Body of pancreas (tissue), 4 donors: ENCODE measurements around the gene PLCH1. TPM values are rescaled to one million over a fixed set of nuclear protein-coding genes. Genes with fewer than 3 reads are reported as not detected.

ENCODE experiments used
- ATAC-seq: fragments of 150-250 bp; one replicate; pipeline ENCODE4 v1.9.1; 2016
- DNase-seq, 4 donors: peaks; one replicate each; pipeline ENCODE4 v3.0.0-alpha.2; 2019
- H3K27ac ChIP-seq, 4 donors: fragments of 200-600 bp; sonication (generic); 1 replicate in 3 of 4; 2 replicates in 1 of 4; pipeline versions ENCODE4 v1.5.1 to v1.6.1; 2016 to 2019; ENCODE audit warnings: mild to moderate bottlenecking in 1 of 4, mixed read lengths in 1 of 4, moderate library complexity in 1 of 4
- H3K27me3 ChIP-seq, 2 donors: fragments of 200-600 bp; sonication (generic); one replicate each; pipeline ENCODE4 v1.6.0; 2016; ENCODE audit warnings: mild to moderate bottlenecking in 1 of 2
- H3K36me3 ChIP-seq, 2 donors: fragments of 200-600 bp; sonication (generic); replicated peaks in 1 of 2; 2 replicates each; pipeline ENCODE4 v1.5.1; 2016; ENCODE audit warnings: low read depth in 2 of 2; ENCODE audit not compliant: insufficient read depth in 1 of 2
- H3K4me1 ChIP-seq: fragments of 200-600 bp; sonication (generic); one replicate; pipeline ENCODE4 v1.6.0; 2016
- H3K4me3 ChIP-seq, 2 donors: fragments of 200-600 bp; sonication (generic); 1 replicate in 1 of 2; 2 replicates in 1 of 2; pipeline ENCODE4 v1.5.1; 2016 to 2019
- H3K9me3 ChIP-seq, 3 donors: fragments of 200-600 bp; sonication (generic); 1 replicate in 2 of 3; 2 replicates in 1 of 3; pipeline ENCODE4 v1.5.1; 2016
- CTCF ChIP-seq, 7 experiments: fragments of 450-650 bp in 4 of 7; fragments of 200-600 bp in 3 of 7; sonication (generic) in 3 of 7; IDR thresholded peaks; one replicate each; pipeline ENCODE4 v1.5.1; 2016 to 2019; ENCODE audit warnings: antibody characterized with exemption in 7 of 7
- POLR2A ChIP-seq, 3 donors: fragments of 450-650 bp; IDR thresholded peaks; one replicate each; pipeline ENCODE4 v1.6.1; 2016; ENCODE audit warnings: antibody characterized with exemption in 3 of 3, mild to moderate bottlenecking in 2 of 3
- WGBS, 2 donors: methylation state at CpG; one replicate each; pipeline ENCODE4 v1.1.5; 2017; 5-methylcytosine and 5-hydroxymethylcytosine counted together
- intact Hi-C: fragments of 100-400 bp; cut with DNase I; formaldehyde crosslinking; loops from one replicate; pipeline ENCODE4 v1.15.1; 2023
- total RNA-seq, 2 donors: library from RNA; depleted of rRNA; stranded (reverse); fragments of >200 nt; gene quantifications; one replicate each; pipeline ENCODE4 v1.1.0, GENCODE V29; 2016

Gene PLCH1
- total RNA-seq, 2 donors from 2014 or later = 3.0 to 5.2 TPM

- no peak for ATAC-seq
- H3K36me3 ChIP-seq = peaks cover 0 to 7% of the 10 kb centered on the region in 2 donors
- peaks cover 0 to 3% (median 0%) of the 10 kb centered on the region in 3 donors for H3K9me3 ChIP-seq
- WGBS, 2 donors = 91 to 100% methylated on average over 6 of the region's 6 CpGs
- H3K27ac ChIP-seq = no peak overlapping the region
- no peak overlapping the region for H3K4me3 ChIP-seq
- DNase-seq = no peak
- no peak for TF ChIP-seq POLR2A (IDR thresholded peaks at IDR 0.05)
- no peak for TF ChIP-seq CTCF (IDR thresholded peaks at IDR 0.05)
- no peaks in the 10 kb centered on the region for H3K4me1 ChIP-seq
- intact Hi-C loops = no loop called here
- H3K27me3 ChIP-seq = no peaks in the 10 kb centered on the region
These were observed 26.3 kb upstream of the PLCH1 start for GRCh38 chr3:155771126-155771525.

- 91 to 92% methylated on average over 1 of the region's 1 CpG for WGBS, 2 donors
- Histone ChIP-seq H3K36me3 (peaks cover 0 to 5% of the 10 kb centered on the region in 2 donors), H3K9me3 (peaks cover 0 to 3% (median 0%) of the 10 kb centered on the region in 3 donors), H3K27ac (no peak overlapping the region), H3K4me1 (no peaks in the 10 kb centered on the region), H3K4me3 (no peak overlapping the region), H3K27me3 (no peaks in the 10 kb centered on the region)
- DNase-seq (no peak), ATAC-seq (no peak)
- intact Hi-C loops = no loop called here
- TF ChIP-seq CTCF (IDR thresholded peaks at IDR 0.05) (no peak), POLR2A (IDR thresholded peaks at IDR 0.05) (no peak)
These were observed 21.3 kb upstream of the PLCH1 start for GRCh38 chr3:155766206-155766605.

GRCh38 chr3:155763870-155764463, 19.1 kb upstream of the PLCH1 start:
- Histone ChIP-seq H3K27me3 (no peaks in the 10 kb centered on the region), H3K4me3 (no peak overlapping the region), H3K36me3 (peaks cover 0 to 5% of the 10 kb centered on the region in 2 donors), H3K9me3 (no peaks in the 10 kb centered on the region), H3K4me1 (no peaks in the 10 kb centered on the region), H3K27ac (no peak overlapping the region)
- DNase-seq (no peak), ATAC-seq (no peak)
- 84 to 91% methylated on average over 3 of the region's 3 CpGs for WGBS, 2 donors
- intact Hi-C loops = no loop called here
- no peak for TF ChIP-seq POLR2A (IDR thresholded peaks at IDR 0.05)

- DNase-seq (no peak), ATAC-seq (no peak)
- no peaks in the 10 kb centered on the region for H3K4me1 ChIP-seq
- WGBS, 2 donors = 84 to 88% methylated on average over 4 of the region's 4 CpGs
- TF ChIP-seq CTCF (IDR thresholded peaks at IDR 0.05) (no peak), POLR2A (IDR thresholded peaks at IDR 0.05) (no peak)
- no peak overlapping the region for H3K4me3 ChIP-seq
- no peak overlapping the region for H3K27ac ChIP-seq
- H3K27me3 ChIP-seq = no peaks in the 10 kb centered on the region
- intact Hi-C loops = no loop called here
- H3K36me3 ChIP-seq = no peaks in the 10 kb centered on the region
- H3K9me3 ChIP-seq = no peaks in the 10 kb centered on the region
These were observed 15.8 kb upstream of the PLCH1 start for GRCh38 chr3:155760653-155761052.

- DNase-seq = no peak
- no peak for ATAC-seq
- Histone ChIP-seq H3K27ac (no peak overlapping the region), H3K4me3 (no peak overlapping the region), H3K27me3 (no peaks in the 10 kb centered on the region), H3K4me1 (no peaks in the 10 kb centered on the region), H3K36me3 (no peaks in the 10 kb centered on the region), H3K9me3 (no peaks in the 10 kb centered on the region)
- intact Hi-C loops = no loop called here
- no peak for TF ChIP-seq POLR2A (IDR thresholded peaks at IDR 0.05)
- no peak for TF ChIP-seq CTCF (IDR thresholded peaks at IDR 0.05)
- WGBS, 2 donors = 92 to 100% methylated on average over 7 of the region's 7 CpGs
These were observed 12.7 kb upstream of the PLCH1 start for GRCh38 chr3:155757577-155757976.
